ENCODE measurements around the gene GUCY2D.
"Not testable (repeated sequence)": the region's sequence is repeated elsewhere in the genome, so short reads cannot be mapped to it uniquely, and the experiment has no call there.

GUCY2D gene

GRCh38 chr17:8001976-8002720, at the start of gene GUCY2D:
TSS of gene GUCY2D (plus strand) at chr17:8002615. CDS start at chr17:8003048, 433 bp downstream.
- H3K36me3 ChIP-seq (ENCODE audit: insufficient read depth), result no peaks in the 10 kb centered on the region
- H3K9ac ChIP-seq, result no peak within 1 kb of the TSS
- no peak within 1 kb of the TSS for H3K4me3 ChIP-seq (IDR thresholded peaks at IDR 0.05; ENCODE audit: insufficient read depth, low read depth, low read length)
- H2AFZ ChIP-seq (ENCODE audit: low read depth), result no peak within 1 kb of the TSS
- H3K27ac ChIP-seq, result no peak within 1 kb of the TSS
- no peaks in the 10 kb centered on the region for H3K4me1 ChIP-seq (ENCODE audit: low read depth, poor library complexity, severe bottlenecking)
- H3K79me2 ChIP-seq (ENCODE audit: insufficient read depth, low read depth), result no peaks in the 10 kb centered on the region
- no peaks in the 10 kb centered on the region for H3K27me3 ChIP-seq (ENCODE audit: insufficient read depth, low read depth)
- TF ChIP-seq CTCF (conservative IDR thresholded peaks at IDR 0.05; ENCODE audit: low read depth, low read length), result no peak
- no peak within 1 kb of the TSS for H3K4me2 ChIP-seq
- H4K20me1 ChIP-seq (ENCODE audit: insufficient read depth), result no peaks in the 10 kb centered on the region

- not testable (repeated sequence) for H3K4me3 ChIP-seq (IDR thresholded peaks at IDR 0.05; ENCODE audit: insufficient read depth, low read depth, low read length); H3K4me1 ChIP-seq (ENCODE audit: low read depth, poor library complexity, severe bottlenecking); H3K4me2 ChIP-seq; H3K36me3 ChIP-seq (ENCODE audit: insufficient read depth); H3K9ac ChIP-seq; H3K27me3 ChIP-seq (ENCODE audit: insufficient read depth, low read depth); H4K20me1 ChIP-seq (ENCODE audit: insufficient read depth); H3K79me2 ChIP-seq (ENCODE audit: insufficient read depth, low read depth); H2AFZ ChIP-seq (ENCODE audit: low read depth); H3K27ac ChIP-seq
These were observed 49.1 kb upstream of the GUCY2D start for GRCh38 chr17:7953266-7953665.

GRCh38 chr17:7955414-7956227, 46.8 kb upstream of the GUCY2D start:
- H3K9ac ChIP-seq, result no peak overlapping the region
- no peaks in the 10 kb centered on the region for H4K20me1 ChIP-seq (ENCODE audit: insufficient read depth)
- peaks cover 4% of the 10 kb centered on the region for H3K4me1 ChIP-seq (ENCODE audit: low read depth, poor library complexity, severe bottlenecking)
- no peak overlapping the region for H3K4me2 ChIP-seq
- TF ChIP-seq CTCF (conservative IDR thresholded peaks at IDR 0.05; ENCODE audit: low read depth, low read length), result no peak
- H3K79me2 ChIP-seq (ENCODE audit: insufficient read depth, low read depth), result no peaks in the 10 kb centered on the region
- no peaks in the 10 kb centered on the region for H3K36me3 ChIP-seq (ENCODE audit: insufficient read depth)
- H3K4me3 ChIP-seq (IDR thresholded peaks at IDR 0.05; ENCODE audit: insufficient read depth, low read depth, low read length), result no peak overlapping the region
- no peak overlapping the region for H3K27ac ChIP-seq
- H2AFZ ChIP-seq (ENCODE audit: low read depth), result no peak overlapping the region
- no peaks in the 10 kb centered on the region for H3K27me3 ChIP-seq (ENCODE audit: insufficient read depth, low read depth)

GRCh38 chr17:7956228-7956965, 46.0 kb upstream of the GUCY2D start:
- no peaks in the 10 kb centered on the region for H3K79me2 ChIP-seq (ENCODE audit: insufficient read depth, low read depth)
- H3K27me3 ChIP-seq (ENCODE audit: insufficient read depth, low read depth), result no peaks in the 10 kb centered on the region
- no peak overlapping the region for H2AFZ ChIP-seq (ENCODE audit: low read depth)
- no peak overlapping the region for H3K4me3 ChIP-seq (IDR thresholded peaks at IDR 0.05; ENCODE audit: insufficient read depth, low read depth, low read length)
- no peak overlapping the region for H3K27ac ChIP-seq
- no peak for TF ChIP-seq CTCF (conservative IDR thresholded peaks at IDR 0.05; ENCODE audit: low read depth, low read length)
- peaks cover 2% of the 10 kb centered on the region for H3K4me1 ChIP-seq (ENCODE audit: low read depth, poor library complexity, severe bottlenecking)
- no peak overlapping the region for H3K9ac ChIP-seq
- H3K36me3 ChIP-seq (ENCODE audit: insufficient read depth), result no peaks in the 10 kb centered on the region
- H4K20me1 ChIP-seq (ENCODE audit: insufficient read depth), result no peaks in the 10 kb centered on the region
- H3K4me2 ChIP-seq, result no peak overlapping the region

Data from KMS-11 (cell line).